Upper lobe of left lung (tissue), 6 donors: ENCODE measurements around the gene ROR2. TPM values are rescaled to one million over a fixed set of nuclear protein-coding genes. Genes with fewer than 3 reads are reported as not detected.

Experiments used
- ATAC-seq, 2 donors: fragments of 200-7000 bp; cut with Tn5 transposase; one replicate each; pipeline ENCODE4 v1.9.1; 2022; ENCODE audit warnings: mild to moderate bottlenecking in 2 of 2, moderate library complexity in 2 of 2; ENCODE audit not compliant: low FRiP score in 2 of 2
- DNase-seq, 2 donors: peaks; one replicate each; pipeline ENCODE4 v3.0.0-alpha.2; 2019 to 2020
- H3K27ac ChIP-seq, 4 donors: fragments of 200-600 bp; sonication (generic); one replicate each; pipeline ENCODE4 v1.5.1; 2016 to 2019
- H3K27me3 ChIP-seq, 4 donors: fragments of 200-600 bp; sonication (generic); one replicate each; pipeline ENCODE4 v1.5.1; 2017 to 2019
- H3K36me3 ChIP-seq, 4 donors: fragments of 200-600 bp; sonication (generic); one replicate each; pipeline ENCODE4 v1.5.1; 2016 to 2019
- H3K4me1 ChIP-seq, 4 donors: fragments of 200-600 bp; sonication (generic); one replicate each; pipeline ENCODE4 v1.5.1; 2018 to 2019
- H3K4me3 ChIP-seq, 4 donors: fragments of 200-600 bp; sonication (generic); one replicate each; pipeline ENCODE4 v1.5.1; 2017 to 2019; ENCODE audit warnings: mild to moderate bottlenecking in 2 of 4, moderate library complexity in 1 of 4
- H3K9me3 ChIP-seq, 4 donors: fragments of 200-600 bp; sonication (generic); one replicate each; pipeline ENCODE4 v1.5.1; 2018 to 2019
- EP300 ChIP-seq, 4 donors: sonication (generic); formaldehyde crosslinking; IDR thresholded peaks; one replicate each; pipeline ENCODE4 v1.5.1; 2017; ENCODE audit warnings: antibody characterized with exemption in 4 of 4, control low read depth in 2 of 4
- POLR2A ChIP-seq, 4 donors: fragments of 450-650 bp; IDR thresholded peaks; one replicate each; pipeline ENCODE4 v1.5.1; 2016 to 2017; ENCODE audit warnings: antibody characterized with exemption in 4 of 4, mild to moderate bottlenecking in 2 of 4
- POLR2AphosphoS5 ChIP-seq, 2 donors: sonication (generic); formaldehyde crosslinking; IDR thresholded peaks; one replicate each; pipeline ENCODE4 v1.5.1; 2017; ENCODE audit warnings: antibody characterized with exemption in 2 of 2
- WGBS, 2 donors: methylation state at CpG; one replicate each; pipeline ENCODE4 v1.1.5; 2017 to 2018; 5-methylcytosine and 5-hydroxymethylcytosine counted together
- total RNA-seq, 6 donors: library from RNA; depleted of rRNA in 4 of 6; stranded (reverse); fragments of >200 nt in 4 of 6; gene quantifications; one replicate each; pipeline versions ENCODE4 v1.1.0 to v1.2.1, GENCODE V29; 2016 to 2021
- TF ChIP-seq, protein P1 (sequence below), 6 experiments: fragments of 450-650 bp in 4 of 6; fragments of 200-600 bp in 2 of 6; sonication (generic) in 2 of 6; IDR thresholded peaks; one replicate each; pipeline ENCODE4 v1.5.1; 2016 to 2019; ENCODE audit warnings: antibody characterized with exemption in 6 of 6
- donor health status: DM: no; HTN: no; CAD: no; lungs with moderate emphysema.
- donor health status: DM: no; HTN: yes; CAD: no; lungs with severe emphysema.

ROR2 gene
- total RNA-seq, 6 donors from 2014 or later, result 2.7 to 8.1 (median 3.4) TPM

DNA sequence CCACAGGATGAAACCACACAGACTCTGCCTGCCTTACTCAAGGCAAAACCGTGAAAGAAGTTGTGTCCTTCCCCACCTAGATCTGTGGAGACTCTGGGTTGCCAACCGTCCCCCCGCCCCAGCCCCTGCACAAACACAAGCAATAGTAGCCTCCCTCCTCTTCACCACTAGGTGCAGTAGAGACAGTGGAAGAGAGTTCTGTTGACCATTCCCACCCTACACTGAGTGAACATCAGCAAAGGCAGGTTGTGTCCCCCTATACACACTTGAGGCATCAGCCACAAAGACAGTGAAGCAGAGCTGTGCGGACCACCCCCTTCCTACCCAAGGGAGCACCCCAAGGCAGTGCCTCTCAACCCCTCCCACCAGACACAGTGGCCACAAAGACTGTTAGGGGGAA is 302.7 kb downstream of the ROR2 start:
- TF ChIP-seq POLR2A (IDR thresholded peaks at IDR 0.05) (no peak), EP300 (IDR thresholded peaks at IDR 0.05) (no peak), POLR2AphosphoS5 (IDR thresholded peaks at IDR 0.05) (no peak)
- TF ChIP-seq, protein P1, sequence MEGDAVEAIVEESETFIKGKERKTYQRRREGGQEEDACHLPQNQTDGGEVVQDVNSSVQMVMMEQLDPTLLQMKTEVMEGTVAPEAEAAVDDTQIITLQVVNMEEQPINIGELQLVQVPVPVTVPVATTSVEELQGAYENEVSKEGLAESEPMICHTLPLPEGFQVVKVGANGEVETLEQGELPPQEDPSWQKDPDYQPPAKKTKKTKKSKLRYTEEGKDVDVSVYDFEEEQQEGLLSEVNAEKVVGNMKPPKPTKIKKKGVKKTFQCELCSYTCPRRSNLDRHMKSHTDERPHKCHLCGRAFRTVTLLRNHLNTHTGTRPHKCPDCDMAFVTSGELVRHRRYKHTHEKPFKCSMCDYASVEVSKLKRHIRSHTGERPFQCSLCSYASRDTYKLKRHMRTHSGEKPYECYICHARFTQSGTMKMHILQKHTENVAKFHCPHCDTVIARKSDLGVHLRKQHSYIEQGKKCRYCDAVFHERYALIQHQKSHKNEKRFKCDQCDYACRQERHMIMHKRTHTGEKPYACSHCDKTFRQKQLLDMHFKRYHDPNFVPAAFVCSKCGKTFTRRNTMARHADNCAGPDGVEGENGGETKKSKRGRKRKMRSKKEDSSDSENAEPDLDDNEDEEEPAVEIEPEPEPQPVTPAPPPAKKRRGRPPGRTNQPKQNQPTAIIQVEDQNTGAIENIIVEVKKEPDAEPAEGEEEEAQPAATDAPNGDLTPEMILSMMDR (IDR thresholded peaks at IDR 0.05), result no peak

DNA sequence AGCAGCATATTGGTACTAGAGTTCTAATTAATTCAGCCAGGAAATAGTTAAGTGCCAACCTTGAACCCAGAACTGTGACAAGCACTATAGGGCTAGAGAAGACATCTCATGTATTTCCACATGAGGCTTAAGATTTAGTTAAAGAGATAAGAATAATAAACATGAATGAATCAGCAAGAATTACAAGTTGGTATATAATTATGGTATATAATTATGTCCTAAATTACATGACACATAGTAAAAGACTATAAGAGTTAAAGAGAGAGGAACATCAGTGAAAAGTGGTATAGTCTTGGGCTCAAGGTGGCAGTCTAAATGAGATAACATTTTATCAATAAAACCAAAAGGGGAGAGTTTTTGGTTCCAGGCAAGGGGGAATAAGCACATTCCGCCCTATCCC is 303.3 kb downstream of the ROR2 start:
- TF ChIP-seq POLR2A (IDR thresholded peaks at IDR 0.05), result no peak
- TF ChIP-seq, protein P1 (IDR thresholded peaks at IDR 0.05), result no peak
- TF ChIP-seq POLR2AphosphoS5 (IDR thresholded peaks at IDR 0.05), result no peak
- no peak for TF ChIP-seq EP300 (IDR thresholded peaks at IDR 0.05)
- WGBS, 2 donors, result 88 to 93% methylated on average over 1 of the region's 1 CpG
- H3K36me3 ChIP-seq, result no peaks in the 10 kb centered on the region
- DNase-seq, result no peak
- H3K4me3 ChIP-seq, result no peak overlapping the region
- H3K4me1 ChIP-seq, result no peaks in the 10 kb centered on the region
- peaks cover 0 to 4% (median 0%) of the 10 kb centered on the region in 4 donors for H3K9me3 ChIP-seq
- H3K27ac ChIP-seq, result no peak overlapping the region
- no peaks in the 10 kb centered on the region for H3K27me3 ChIP-seq
- no peak for ATAC-seq

More for the DNA sequence above, 302.7 kb downstream of the ROR2 start:
- Histone ChIP-seq H3K27ac (no peak overlapping the region), H3K36me3 (no peaks in the 10 kb centered on the region), H3K4me3 (no peak overlapping the region), H3K4me1 (no peaks in the 10 kb centered on the region), H3K9me3 (no peaks in the 10 kb centered on the region), H3K27me3 (no peaks in the 10 kb centered on the region)
- ATAC-seq (peak; percentile 34 to 36), DNase-seq (no peak)
- WGBS, 2 donors, result 88 to 91% methylated on average over 4 of the region's 4 CpGs

DNA sequence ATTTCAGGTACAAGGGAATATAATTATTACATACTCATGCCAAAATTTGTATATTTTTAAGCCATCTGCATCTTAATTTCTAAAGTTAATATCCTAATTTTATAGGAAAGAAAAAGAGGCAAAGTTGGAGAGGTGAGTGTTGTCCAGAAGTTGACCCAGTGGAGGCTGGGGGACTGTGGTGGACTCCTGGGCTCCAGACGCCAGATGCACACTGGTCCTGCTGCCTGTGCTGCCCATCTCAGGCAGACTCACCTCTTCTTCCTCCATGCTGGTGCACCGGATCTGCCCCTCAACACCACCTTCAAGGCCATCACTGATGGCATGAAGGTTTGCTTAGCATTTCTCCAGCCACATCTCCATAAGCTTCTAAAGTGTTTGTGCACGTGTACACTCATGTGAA is 305.6 kb downstream of the ROR2 start:
- H3K27me3 ChIP-seq, result no peaks in the 10 kb centered on the region
- no peak for DNase-seq
- no peak for TF ChIP-seq EP300 (IDR thresholded peaks at IDR 0.05)
- no peak for TF ChIP-seq POLR2A (IDR thresholded peaks at IDR 0.05)
- TF ChIP-seq POLR2AphosphoS5 (IDR thresholded peaks at IDR 0.05), result no peak
- TF ChIP-seq, protein P1 (IDR thresholded peaks at IDR 0.05), result no peak
- H3K4me1 ChIP-seq, result no peaks in the 10 kb centered on the region
- WGBS, 2 donors, result 90 to 94% methylated on average over 3 of the region's 3 CpGs
- no peaks in the 10 kb centered on the region for H3K36me3 ChIP-seq
- no peak overlapping the region for H3K27ac ChIP-seq
- ATAC-seq, result no peak
- no peak overlapping the region for H3K4me3 ChIP-seq
- peaks cover 0 to 10% (median 4%) of the 10 kb centered on the region in 4 donors for H3K9me3 ChIP-seq

DNA sequence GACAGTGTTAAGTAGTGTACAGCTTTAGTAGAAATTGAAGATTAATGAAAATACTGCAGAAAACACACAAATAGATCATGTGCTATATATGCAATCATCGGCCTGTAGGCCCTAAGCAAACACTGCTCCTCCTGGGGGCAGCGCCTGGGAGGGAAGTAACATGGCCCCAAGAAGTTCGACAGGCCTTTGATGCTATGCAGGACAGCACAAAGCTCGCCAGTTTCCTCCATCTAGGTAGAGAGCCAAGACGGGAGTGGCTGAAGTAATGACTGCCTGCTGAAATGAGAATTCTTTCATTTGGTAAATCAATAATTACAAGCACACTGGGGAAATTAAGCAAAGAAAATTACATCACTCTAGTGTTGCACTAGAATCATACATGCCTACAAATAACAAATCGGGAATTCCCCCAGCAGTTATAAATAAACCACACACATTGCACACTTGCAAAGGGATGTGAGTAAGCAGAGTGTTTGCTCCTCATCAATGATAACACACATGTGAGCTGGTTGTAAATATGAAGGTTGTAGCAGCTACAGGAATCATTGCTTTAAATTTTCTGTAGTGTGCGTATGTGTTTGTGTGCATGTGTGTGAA is 306.4 kb downstream of the ROR2 start:
- Histone ChIP-seq H3K36me3 (no peaks in the 10 kb centered on the region), H3K27ac (no peak overlapping the region), H3K9me3 (peaks cover 0 to 10% (median 4%) of the 10 kb centered on the region in 4 donors), H3K27me3 (no peaks in the 10 kb centered on the region), H3K4me1 (no peaks in the 10 kb centered on the region), H3K4me3 (no peak overlapping the region)
- DNase-seq (no peak), ATAC-seq (no peak)
- 62 to 70% methylated on average over 7 of the region's 7 CpGs for WGBS, 2 donors
- no peak for TF ChIP-seq POLR2AphosphoS5 (IDR thresholded peaks at IDR 0.05)
- no peak for TF ChIP-seq EP300 (IDR thresholded peaks at IDR 0.05)
- TF ChIP-seq, protein P1 (IDR thresholded peaks at IDR 0.05), result no peak
- TF ChIP-seq POLR2A (IDR thresholded peaks at IDR 0.05), result no peak

DNA sequence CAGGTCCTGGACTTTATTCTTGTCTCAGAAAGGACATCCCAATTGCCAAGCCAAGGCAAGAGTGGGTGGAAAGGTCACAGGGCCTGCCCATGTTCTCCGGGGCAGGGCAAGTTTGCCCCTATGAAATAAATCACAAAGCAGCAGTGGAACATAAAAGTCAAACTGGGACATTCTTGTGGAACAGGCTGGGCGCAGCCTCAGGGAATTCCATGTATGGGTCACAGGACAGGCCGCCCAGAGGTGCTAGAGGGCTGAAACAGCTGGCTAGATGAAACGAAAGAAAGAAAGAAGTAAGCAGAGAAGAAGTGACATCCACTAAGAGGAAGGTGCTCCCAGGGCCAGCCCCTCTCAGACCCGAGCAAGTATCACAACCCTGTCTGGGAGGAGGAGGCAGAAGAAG is 307.3 kb downstream of the ROR2 start:
- H3K27me3 ChIP-seq, result no peaks in the 10 kb centered on the region
- H3K36me3 ChIP-seq, result no peaks in the 10 kb centered on the region
- WGBS, 2 donors, result 77 to 81% methylated on average over 5 of the region's 5 CpGs
- no peak overlapping the region for H3K4me3 ChIP-seq
- H3K27ac ChIP-seq, result no peak overlapping the region
- DNase-seq (no peak), ATAC-seq (no peak)
- TF ChIP-seq POLR2A (IDR thresholded peaks at IDR 0.05), result no peak
- no peak for TF ChIP-seq EP300 (IDR thresholded peaks at IDR 0.05)
- no peak for TF ChIP-seq POLR2AphosphoS5 (IDR thresholded peaks at IDR 0.05)
- TF ChIP-seq, protein P1 (IDR thresholded peaks at IDR 0.05), result no peak
- H3K4me1 ChIP-seq, result no peaks in the 10 kb centered on the region
- peaks cover 0 to 10% (median 4%) of the 10 kb centered on the region in 4 donors for H3K9me3 ChIP-seq
